HEK293 (cell line): Measurements from ENCODE around the gene ARHGAP10.
A peak's percentile ranks its signal among the peaks of the same experiment; 100 is the strongest.

Experiments used
- CTCF ChIP-seq: fragments of 450-650 bp; formaldehyde crosslinking; IDR thresholded peaks from 2 replicates; pipeline ENCODE4 v1.5.1; 2016; ENCODE audit warnings: missing biosample characterization, missing genetic modification characterization
- MZF1 ChIP-seq: fragments of 450-650 bp; formaldehyde crosslinking; IDR thresholded peaks from 2 replicates; pipeline ENCODE4 v1.5.1; 2017; ENCODE audit warnings: missing biosample characterization, missing genetic modification characterization, borderline replicate concordance
- PRDM6 ChIP-seq: fragments of 450-650 bp; formaldehyde crosslinking; IDR thresholded peaks from 2 replicates; pipeline ENCODE4 v1.5.1; 2017; ENCODE audit warnings: missing biosample characterization, missing genetic modification characterization
- SCRT2 ChIP-seq: fragments of 450-650 bp; formaldehyde crosslinking; IDR thresholded peaks from 2 replicates; pipeline ENCODE4 v1.5.1; 2016; ENCODE audit warnings: missing biosample characterization, missing genetic modification characterization
- ZBTB11 ChIP-seq: fragments of 450-650 bp; formaldehyde crosslinking; conservative IDR thresholded peaks from 2 replicates; pipeline ENCODE4 v1.5.1; 2016; ENCODE audit warnings: low read depth, missing biosample characterization, missing genetic modification characterization
- ZNF266 ChIP-seq: fragments of 450-650 bp; formaldehyde crosslinking; IDR thresholded peaks from 2 replicates; pipeline ENCODE4 v1.5.1; 2016; ENCODE audit warnings: missing biosample characterization, missing genetic modification characterization, low read depth
- ZNF302 ChIP-seq: fragments of 450-650 bp; formaldehyde crosslinking; IDR thresholded peaks from 2 replicates; pipeline ENCODE4 v1.5.1; 2016; ENCODE audit warnings: missing biosample characterization, missing genetic modification characterization, low read depth
- ZNF423 ChIP-seq: fragments of 450-650 bp; formaldehyde crosslinking; IDR thresholded peaks from 2 replicates; pipeline ENCODE4 v1.5.1; 2016; ENCODE audit warnings: missing biosample characterization, missing genetic modification characterization
- ZNF510 ChIP-seq: fragments of 450-650 bp; formaldehyde crosslinking; IDR thresholded peaks from 2 replicates; pipeline ENCODE4 v1.5.1; 2018; ENCODE audit warnings: mild to moderate bottlenecking, missing genetic modification characterization, missing biosample characterization; ENCODE audit not compliant: insufficient replicate concordance
- ZNF514 ChIP-seq: fragments of 450-650 bp; formaldehyde crosslinking; IDR thresholded peaks from 2 replicates; pipeline ENCODE4 v1.5.1; 2016; ENCODE audit warnings: missing biosample characterization, missing genetic modification characterization
- ZNF548 ChIP-seq: fragments of 450-650 bp; formaldehyde crosslinking; IDR thresholded peaks from 2 replicates; pipeline ENCODE4 v1.5.1; 2016; ENCODE audit warnings: missing biosample characterization, missing genetic modification characterization
- ZNF549 ChIP-seq: fragments of 450-650 bp; IDR thresholded peaks from 2 replicates; pipeline ENCODE4 v1.5.1; 2018; ENCODE audit warnings: missing biosample characterization, missing genetic modification characterization, mild to moderate bottlenecking, inconsistent platforms, moderate library complexity
- ZNF670 ChIP-seq: fragments of 450-650 bp; formaldehyde crosslinking; IDR thresholded peaks from 2 replicates; pipeline ENCODE4 v1.5.1; 2016; ENCODE audit warnings: missing biosample characterization, missing genetic modification characterization, low read depth

GRCh38 chr4:147731580-147732517, at the start of gene ARHGAP10:
- TF ChIP-seq PRDM6 (tag by site-specific recombination) (no peak), CTCF (tag by site-specific recombination) (peak; percentile 62), ZNF670 (tag by site-specific recombination) (no peak), MZF1 (tag by site-specific recombination) (peak; percentile 90), ZBTB11 (peak; percentile 90), ZNF423 (tag by site-specific recombination) (peak; percentile 92), ZNF548 (no peak), ZNF266 (tag by site-specific recombination) (no peak), ZNF549 (no peak), ZNF514 (no peak), ZNF302 (tag by site-specific recombination) (no peak), SCRT2 (tag by site-specific recombination) (peak; percentile 73), ZNF510 (tag by site-specific recombination) (no peak)
